Lower leg skin (tissue), 3 donors: ENCODE data around the gene CDRT15.

Source experiments
- CTCF ChIP-seq, 3 donors: fragments of 450-650 bp; IDR thresholded peaks; one replicate each; pipeline ENCODE4 v1.5.1; 2016; ENCODE audit warnings: antibody characterized with exemption in 3 of 3, mild to moderate bottlenecking in 3 of 3, moderate library complexity in 2 of 3
- POLR2A ChIP-seq, 2 donors: fragments of 450-650 bp; IDR thresholded peaks; one replicate each; pipeline ENCODE4 v1.6.1; 2016 to 2017; ENCODE audit warnings: antibody characterized with exemption in 2 of 2, mild to moderate bottlenecking in 1 of 2, moderate library complexity in 1 of 2

DNA sequence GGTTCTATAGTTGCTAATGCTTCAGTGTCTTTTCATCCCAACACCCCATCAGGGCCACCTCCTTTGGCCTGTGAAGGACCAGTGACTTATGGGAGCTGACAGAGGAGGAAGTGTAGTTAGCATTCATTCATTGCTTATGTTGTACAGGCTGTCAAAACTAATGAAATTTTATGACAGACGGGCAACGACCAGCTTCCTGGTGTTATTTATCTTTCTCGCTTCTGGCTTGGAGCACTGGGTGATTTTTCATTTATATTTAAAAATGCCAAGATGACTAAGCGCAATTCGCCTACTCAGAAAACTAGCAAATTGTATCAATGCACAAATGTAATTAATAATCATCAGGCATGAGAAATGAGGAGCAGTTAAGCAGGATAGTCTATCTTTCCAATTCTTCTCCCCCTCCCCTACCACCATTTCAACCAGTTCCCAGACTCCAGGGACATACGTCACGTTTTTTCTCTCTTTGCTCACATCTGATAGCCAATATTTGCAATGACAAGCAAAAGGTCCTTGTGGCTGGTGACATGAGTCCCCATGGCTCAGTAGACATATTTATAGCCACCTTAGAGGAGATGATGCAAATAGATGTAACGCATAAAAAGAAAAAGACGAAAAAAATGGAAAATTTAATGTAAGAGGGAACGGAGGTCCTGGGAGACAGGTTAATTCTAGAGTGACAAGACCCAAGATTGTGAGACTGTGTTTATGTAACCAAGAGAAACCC is 11.2 kb downstream of the CDRT15 start:
- no peak for TF ChIP-seq POLR2A (IDR thresholded peaks at IDR 0.05)
- no peak for TF ChIP-seq CTCF (IDR thresholded peaks at IDR 0.05)
